Omental fat pad (tissue), 4 donors: ENCODE measurements around the gene MTHFSD. TPM values are rescaled to one million over a fixed set of nuclear protein-coding genes. Genes with fewer than 3 reads are reported as not detected.

Experiments
- ATAC-seq: fragments of 150-250 bp; one replicate; pipeline ENCODE4 v1.9.1; 2016; ENCODE audit warnings: mild to moderate bottlenecking, moderate library complexity; ENCODE audit not compliant: low FRiP score
- DNase-seq: peaks from one replicate; pipeline ENCODE4 v3.0.0-alpha.2; 2019; ENCODE audit warnings: low spot score
- CTCF ChIP-seq, 3 donors: fragments of 450-650 bp; IDR thresholded peaks; one replicate each; pipeline ENCODE4 v1.5.1; 2016 to 2017; ENCODE audit warnings: antibody characterized with exemption in 3 of 3, mild to moderate bottlenecking in 3 of 3, moderate library complexity in 2 of 3
- total RNA-seq, 4 donors: library from RNA; depleted of rRNA; stranded (reverse); fragments of >200 nt; gene quantifications; one replicate each; pipeline ENCODE4 v1.1.0, GENCODE V29; 2016

The MTHFSD gene
- total RNA-seq, 4 donors from 2014 or later = 6.4 to 20.2 (median 9.1) TPM

DNA sequence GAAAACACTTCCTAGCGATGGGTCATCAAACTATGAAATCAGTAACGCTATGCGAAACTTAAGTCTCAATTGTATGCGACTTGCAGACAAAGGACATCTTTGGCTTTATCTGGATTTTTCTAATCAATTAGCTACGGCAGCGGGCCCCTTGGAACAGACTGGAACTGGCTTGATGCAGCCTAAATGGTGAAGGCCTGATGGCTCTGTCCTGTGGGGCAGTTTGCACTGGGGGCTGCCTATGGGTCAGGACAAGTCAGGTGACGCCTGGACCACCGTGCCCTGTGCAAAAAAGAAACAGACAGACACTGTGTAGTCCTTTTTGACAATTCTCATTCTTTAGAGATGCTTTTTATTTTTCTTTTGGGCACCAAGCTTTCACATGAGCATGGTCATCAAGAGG, 22.0 kb downstream of the MTHFSD start:
- DNase-seq (no peak), ATAC-seq (no peak)
- no peak for TF ChIP-seq CTCF (IDR thresholded peaks at IDR 0.05)

- no peak for ATAC-seq
- TF ChIP-seq CTCF (IDR thresholded peaks at IDR 0.05) = no peak
- DNase-seq = no peak
Observed at GRCh38 chr16:86532526-86532815, 22.6 kb downstream of the MTHFSD start.

DNA sequence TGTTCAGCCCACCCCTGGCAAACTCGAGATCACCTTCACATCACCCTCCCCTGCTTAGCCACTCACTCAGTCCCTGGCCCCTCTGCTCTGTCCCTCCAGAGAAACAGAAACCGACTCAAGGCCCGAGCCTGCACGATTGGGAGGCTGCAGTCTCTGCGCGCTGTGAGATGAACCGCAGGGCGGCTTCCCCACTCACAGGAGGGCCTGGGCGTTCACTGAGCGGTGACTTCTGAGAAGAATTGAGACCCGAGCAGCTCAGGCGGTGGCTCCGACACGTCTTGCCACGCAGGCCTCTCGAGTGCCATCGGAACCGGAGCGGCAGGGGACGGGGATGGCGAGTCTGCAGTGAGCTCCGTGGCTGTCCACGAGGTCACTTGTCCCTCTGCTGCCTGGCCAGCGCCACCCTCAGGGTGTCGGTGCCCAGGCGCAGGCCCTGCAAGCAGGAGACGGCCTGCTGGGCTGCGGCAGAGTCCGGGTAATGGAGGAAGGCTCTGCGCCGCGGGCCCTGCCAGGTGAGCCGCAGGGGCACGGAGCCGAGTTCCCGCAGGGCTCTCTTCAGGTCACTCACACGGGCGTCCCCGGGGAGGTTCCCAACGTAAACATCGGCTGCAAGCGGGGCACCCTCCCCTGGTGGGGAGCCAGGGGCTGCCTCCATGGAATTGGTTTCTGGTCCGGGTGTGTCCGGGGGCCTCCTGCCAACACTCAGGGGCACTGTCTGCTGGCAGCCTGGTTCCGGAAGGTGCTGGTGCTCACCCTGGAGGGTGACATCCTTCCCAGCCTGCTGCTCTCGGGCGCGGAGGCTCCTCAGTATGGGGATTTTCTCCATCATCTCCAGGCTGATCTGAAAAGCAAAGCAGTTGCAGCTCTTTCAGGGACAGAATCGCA, 23.2 kb downstream of the MTHFSD start:
- TF ChIP-seq CTCF (IDR thresholded peaks at IDR 0.05) = no peak
- DNase-seq = no peak
- ATAC-seq = no peak

- no peak for DNase-seq
- TF ChIP-seq CTCF (IDR thresholded peaks at IDR 0.05) = no peak
- peak; percentile 31 for ATAC-seq
Observed at GRCh38 chr16:86531191-86531545, 23.9 kb downstream of the MTHFSD start.

GRCh38 chr16:86530251-86531190, 24.5 kb downstream of the MTHFSD start:
- no peak for TF ChIP-seq CTCF (IDR thresholded peaks at IDR 0.05)
- no peak for ATAC-seq
- no peak for DNase-seq

DNA sequence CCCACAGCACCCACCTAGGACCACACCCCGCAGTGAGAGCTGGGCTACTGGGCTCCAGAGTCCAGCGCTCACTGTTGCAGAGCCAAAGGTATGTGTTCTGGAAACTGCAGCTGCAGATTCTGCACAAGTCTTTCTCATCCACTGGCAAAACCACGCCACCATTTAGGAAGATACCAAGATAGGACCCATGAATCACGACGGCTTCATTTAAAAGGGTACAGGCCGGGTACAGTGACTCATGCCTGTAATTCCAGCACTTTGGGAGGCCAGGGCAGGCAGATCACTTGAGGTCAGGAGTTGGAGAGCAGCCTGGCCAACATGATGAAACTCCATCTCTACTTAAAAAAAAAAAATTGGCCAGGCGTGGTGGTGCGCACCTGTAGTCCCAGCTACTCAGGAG, 25.9 kb downstream of the MTHFSD start:
- DNase-seq = no peak
- no peak for TF ChIP-seq CTCF (IDR thresholded peaks at IDR 0.05)
- peak; percentile 24 for ATAC-seq
